Measurements from ENCODE around the gene OR52W1.

The OR52W1 gene, protein sequence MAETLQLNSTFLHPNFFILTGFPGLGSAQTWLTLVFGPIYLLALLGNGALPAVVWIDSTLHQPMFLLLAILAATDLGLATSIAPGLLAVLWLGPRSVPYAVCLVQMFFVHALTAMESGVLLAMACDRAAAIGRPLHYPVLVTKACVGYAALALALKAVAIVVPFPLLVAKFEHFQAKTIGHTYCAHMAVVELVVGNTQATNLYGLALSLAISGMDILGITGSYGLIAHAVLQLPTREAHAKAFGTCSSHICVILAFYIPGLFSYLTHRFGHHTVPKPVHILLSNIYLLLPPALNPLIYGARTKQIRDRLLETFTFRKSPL
- long read RNA-seq, donor 1: 0 reads
- long read RNA-seq, donor 2: 0 reads
- long read RNA-seq, donor 3: 0 reads
- long read RNA-seq, donor 4: 0 reads
- long read RNA-seq, donor 5: 0 reads
- long read RNA-seq, donor 6: 0 reads
- long read RNA-seq, donor 7: 0 reads
- long read RNA-seq, donor 8: 0 reads

DNA sequence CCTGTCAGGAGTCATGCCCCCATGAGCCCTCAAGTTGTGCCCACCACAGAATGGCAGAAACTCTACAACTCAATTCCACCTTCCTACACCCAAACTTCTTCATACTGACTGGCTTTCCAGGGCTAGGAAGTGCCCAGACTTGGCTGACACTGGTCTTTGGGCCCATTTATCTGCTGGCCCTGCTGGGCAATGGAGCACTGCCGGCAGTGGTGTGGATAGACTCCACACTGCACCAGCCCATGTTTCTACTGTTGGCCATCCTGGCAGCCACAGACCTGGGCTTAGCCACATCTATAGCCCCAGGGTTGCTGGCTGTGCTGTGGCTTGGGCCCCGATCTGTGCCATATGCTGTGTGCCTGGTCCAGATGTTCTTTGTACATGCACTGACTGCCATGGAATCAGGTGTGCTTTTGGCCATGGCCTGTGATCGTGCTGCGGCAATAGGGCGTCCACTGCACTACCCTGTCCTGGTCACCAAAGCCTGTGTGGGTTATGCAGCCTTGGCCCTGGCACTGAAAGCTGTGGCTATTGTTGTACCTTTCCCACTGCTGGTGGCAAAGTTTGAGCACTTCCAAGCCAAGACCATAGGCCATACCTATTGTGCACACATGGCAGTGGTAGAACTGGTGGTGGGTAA, at the start of gene OR52W1:
Gene OR52W1, plus strand, starts transcription at position 51 of the 637 bp plus-strand sequence. Its CDS starts 0 bp downstream, at position 51.
- DNase-seq: no peak

DNA sequence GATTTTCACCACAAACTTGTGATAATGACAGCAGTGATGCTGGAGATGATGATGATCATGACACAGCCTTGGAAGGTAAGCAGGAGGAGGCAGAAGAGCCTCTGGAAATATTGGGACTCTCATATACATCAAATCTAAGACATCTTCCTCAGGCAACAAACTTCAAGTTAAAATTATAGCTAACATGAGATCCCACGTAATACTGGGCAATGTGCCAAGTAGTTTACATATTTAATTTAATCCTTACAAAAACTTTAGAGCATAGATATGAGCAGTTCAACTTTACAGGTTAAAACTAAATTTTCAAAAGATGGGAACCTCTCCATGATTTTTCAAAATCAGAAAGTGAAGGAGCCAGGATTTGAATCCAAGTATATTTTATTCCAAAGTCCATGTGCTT, 47.9 kb upstream of the OR52W1 start:
- no peak for DNase-seq

DNA sequence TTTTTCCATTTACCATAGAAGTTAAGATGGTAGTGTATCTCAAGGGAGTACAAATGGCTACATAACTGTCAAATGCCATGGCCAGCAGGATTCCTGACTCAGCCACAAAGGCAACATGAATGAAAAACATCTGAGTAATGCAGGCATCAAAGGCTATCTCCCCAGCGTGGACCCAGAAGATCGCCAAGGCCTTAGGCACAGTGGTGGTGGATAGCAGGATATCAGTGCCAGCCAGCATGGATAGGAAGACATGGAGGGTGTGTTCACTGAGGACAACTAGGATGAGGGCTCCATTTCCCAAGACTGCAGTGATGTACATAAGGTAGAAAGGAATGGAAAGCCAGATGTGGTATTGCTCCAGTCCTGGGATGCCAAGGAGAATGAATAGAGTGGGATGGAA, 46.9 kb upstream of the OR52W1 start:
- DNase-seq: no peak

DNA sequence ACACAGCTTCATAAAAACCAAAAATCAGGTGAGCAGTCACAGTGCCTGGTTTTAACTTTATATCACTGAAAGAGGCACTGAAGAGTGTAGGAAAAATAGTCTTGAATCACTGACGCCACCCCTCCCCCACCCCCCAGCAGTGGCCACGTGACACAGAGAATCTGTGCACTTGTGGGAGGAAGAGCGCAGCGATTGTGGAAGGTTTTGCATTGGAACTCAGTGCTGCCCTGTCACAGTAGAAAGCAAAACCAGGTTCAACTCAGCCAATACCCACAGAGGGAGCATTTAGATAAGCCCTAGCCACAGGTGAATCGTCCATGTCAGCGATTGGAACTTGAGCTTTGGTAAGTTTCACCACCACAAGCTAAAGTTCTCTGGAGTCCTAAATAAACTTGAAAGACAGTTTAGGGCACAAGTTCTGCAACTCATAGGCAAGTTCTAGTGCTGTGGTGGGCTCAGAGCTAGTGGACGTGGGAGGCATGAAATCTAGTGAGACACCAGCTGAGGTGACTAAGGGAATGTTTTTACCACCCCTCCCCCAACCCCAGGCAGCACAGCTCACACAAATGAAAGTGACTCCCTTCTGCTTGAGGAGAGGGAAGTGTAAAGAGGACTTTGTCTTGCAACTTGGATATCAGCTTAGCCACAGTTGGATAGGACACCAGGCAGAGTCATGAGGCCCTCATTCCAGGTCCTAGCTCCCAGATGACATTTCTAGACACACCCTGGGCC, 42.2 kb upstream of the OR52W1 start:
- no peak for DNase-seq

- no peak for DNase-seq
Measured at GRCh38 chr11:6170226-6170625, 28.8 kb upstream of the OR52W1 start, which contains the start of gene OR52B2. Gene OR52B2, minus strand, starts transcription at chr11:6170326. Its CDS starts 0 bp downstream, at chr11:6170326.

DNA sequence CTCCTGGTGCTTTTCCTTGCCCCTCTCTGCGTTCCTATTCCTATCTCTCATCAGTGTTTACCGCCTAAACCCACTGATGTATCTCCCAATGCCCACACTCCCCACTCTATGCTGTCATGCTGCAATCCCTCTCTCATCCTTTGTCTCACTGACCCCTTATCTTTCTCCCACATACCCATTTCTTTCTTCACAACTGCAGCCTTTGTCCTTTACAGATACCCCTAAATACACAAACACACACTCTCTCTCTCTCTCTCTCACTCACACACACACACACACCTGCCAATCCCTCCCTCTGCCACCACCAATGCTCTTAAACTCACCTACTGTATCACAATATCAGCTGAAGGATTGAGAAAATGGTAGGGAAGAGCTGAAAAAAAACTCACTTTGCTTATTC, 23.6 kb upstream of the OR52W1 start:
- no peak for DNase-seq

GRCh38 chr11:6191742-6192141, 7.3 kb upstream of the OR52W1 start:
- no peak for DNase-seq

DNA sequence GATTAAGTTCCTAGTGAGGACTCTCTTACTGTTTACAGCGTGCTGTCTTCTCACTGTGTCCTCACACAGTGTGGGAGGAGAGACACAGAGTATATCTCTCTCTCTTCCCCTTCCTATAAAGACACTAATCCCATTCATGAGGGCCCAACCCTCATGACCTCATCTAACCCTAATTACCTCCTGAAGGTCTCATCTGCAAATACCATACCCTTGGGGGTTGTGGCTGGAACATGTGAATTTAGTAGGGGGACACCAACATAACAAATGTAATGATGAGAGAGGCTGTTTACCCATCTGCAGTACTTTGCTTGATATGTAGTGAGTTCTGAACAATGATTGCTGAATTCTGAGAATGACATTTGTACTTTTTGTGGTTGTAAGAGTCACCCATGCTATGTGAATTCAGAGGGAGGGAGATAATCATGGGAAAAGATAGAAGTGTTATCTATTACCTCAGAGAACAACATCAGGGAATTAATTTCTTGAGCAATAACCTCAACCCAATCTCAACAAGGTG, 4.9 kb upstream of the OR52W1 start:
- no peak for DNase-seq

DNA sequence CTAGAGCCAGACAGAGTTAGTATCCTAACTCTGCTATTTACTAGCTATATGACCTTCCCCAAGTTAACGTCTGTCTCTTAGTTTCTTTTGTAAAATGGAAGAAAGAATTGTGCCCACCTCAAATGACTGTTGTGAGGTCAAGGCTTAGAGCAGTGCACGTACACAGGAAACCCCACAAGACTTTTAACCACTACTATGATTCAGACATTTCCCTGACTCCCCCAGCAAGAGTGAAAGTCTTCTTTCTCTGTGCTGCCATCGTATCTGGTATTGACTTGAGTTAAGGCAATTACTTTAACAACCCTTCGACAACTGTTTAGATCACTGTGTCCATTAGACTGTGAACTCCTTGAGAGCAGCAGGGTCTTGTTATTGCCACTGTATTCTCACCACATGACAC, 2.6 kb upstream of the OR52W1 start:
- no peak for DNase-seq

DNA sequence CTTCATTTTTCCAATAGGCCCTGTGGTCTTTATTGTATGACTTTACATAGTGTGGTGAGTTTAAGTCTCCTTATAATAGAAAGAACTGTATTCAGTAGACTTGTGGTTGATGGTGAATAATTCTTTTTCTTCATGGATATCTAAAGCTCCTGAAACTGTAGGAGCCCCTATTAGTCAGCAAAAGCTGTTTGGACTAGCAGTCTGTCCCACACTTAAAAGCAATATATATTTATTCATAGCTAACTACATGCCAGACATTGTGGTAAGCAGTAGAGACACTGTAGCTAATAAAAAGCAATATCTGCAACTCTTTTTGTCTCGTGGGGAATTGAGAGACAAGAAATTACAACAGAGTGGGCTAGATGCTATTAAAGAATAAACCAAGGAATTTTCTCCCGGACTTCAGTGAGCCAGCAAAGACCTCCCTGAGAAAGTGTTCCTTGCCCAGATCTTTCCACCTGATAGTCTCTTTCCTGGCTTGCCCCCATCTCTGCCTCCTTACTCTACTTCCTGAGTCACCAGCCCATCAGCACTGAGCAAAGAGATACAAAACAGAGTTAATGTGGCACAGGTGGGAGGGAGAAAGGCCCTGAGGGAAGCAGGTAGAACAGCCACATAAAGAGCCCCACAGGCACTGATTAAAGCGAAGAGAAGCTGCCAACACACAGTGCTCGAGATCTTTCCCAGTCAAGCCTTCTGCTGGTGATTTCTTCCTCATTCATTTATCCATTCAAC, 1.4 kb upstream of the OR52W1 start:
- DNase-seq: no peak

DNA sequence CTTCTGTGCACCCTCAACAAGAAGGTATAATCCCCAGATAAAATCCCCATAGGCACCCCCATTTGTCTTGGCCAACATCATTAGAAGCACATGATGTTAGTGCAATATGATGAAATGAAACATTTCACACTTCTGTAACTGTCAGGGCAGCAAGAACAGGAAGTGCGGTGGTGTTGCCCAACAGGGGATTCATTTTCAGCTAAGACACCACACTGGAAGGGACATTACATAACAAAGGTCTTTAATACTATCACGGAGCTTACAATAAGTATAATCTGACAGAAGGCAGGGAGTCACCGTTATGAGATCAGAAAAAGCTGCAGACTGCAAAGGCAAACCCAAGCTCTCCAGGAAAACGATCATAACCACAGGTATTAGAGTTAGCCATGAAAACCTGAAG, 2.0 kb downstream of the OR52W1 start:
- DNase-seq: no peak

DNA sequence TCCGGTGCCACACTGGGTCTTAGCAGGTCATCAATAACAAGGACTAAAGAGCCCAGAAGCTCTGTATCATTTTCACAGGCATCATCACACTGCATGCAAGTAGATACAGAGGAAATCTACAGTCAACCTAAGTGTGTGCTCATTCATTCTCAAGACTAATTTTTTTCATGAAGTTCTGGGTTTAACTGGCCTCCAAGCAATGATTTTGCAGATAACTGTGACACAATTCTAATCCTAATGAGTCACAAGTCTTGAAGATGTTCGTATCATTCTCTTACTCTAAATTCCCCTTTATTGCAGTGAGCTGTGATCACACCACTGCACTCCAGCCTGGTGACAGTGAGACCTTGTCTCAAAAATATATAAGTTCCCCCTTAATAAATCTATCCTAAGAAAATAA, 2.5 kb downstream of the OR52W1 start:
- DNase-seq: no peak

GRCh38 chr11:6202041-6202440, 3.0 kb downstream of the OR52W1 start:
- DNase-seq: no peak

DNA sequence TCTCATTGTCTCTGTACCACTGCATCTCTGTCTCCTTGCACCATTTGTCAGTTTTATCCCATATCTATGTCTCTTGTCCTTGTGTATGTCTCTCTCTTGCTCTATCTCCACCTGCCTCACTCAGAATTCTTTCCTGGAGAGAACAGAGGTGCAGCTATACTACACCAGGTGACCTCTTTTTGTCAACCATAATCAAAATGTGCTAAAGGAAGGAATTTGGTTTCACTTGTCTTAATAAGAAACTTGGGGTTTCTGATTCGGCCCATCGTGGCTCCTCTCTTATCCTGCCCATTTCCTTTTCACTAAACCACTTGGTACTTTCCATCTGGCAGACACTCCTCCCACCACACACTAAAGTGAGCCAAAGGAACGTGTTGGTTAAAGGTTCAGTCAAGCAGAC, 4.3 kb downstream of the OR52W1 start:
- no peak for DNase-seq

GRCh38 chr11:6204706-6205105, 5.7 kb downstream of the OR52W1 start:
- DNase-seq: no peak

GRCh38 chr11:6205366-6205765, 6.3 kb downstream of the OR52W1 start, which contains the start of gene C11orf42:
Gene C11orf42, plus strand, starts transcription at chr11:6205557. Its CDS starts 59 bp downstream, at chr11:6205616.
- no peak for DNase-seq

GRCh38 chr11:6206456-6207180, 7.6 kb downstream of the OR52W1 start:
- DNase-seq: no peak

- DNase-seq: no peak
Measured at GRCh38 chr11:6209801-6210200, 10.8 kb downstream of the OR52W1 start.

DNA sequence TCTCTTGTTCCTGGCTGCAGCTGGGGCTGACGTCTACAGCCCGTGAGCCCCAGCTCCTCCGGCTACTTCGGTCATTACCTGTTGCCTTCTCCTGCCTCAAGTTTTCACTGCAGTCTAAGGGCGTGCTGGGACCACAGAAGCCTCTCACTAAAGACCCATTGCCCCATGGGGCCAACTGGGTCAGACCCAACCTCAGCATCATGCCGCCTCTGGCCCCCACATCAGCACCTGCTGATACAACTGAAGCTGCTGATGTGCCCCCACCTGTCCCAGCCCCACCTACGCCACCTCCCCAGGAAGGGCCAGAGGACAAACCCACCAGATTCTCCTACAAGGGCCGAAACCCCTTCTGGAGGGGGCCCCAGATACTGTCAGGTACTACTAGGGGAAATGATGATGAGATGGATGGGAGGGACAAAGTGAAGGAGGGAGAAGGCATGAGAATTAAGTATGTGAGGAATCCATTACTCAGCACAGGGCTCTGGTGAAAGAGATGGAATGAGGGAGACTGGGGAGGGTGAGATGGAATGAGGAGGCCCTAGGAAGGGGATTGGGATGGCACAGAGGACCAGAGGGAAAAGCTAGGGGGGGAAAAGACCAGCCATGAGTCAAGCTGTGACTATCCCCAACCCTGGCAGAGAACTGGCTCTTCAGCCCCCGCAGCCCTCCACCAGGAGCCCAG, 11.4 kb downstream of the OR52W1 start:
- no peak for DNase-seq

GRCh38 chr11:6214530-6214929, 15.5 kb downstream of the OR52W1 start:
- no peak for DNase-seq

DNA sequence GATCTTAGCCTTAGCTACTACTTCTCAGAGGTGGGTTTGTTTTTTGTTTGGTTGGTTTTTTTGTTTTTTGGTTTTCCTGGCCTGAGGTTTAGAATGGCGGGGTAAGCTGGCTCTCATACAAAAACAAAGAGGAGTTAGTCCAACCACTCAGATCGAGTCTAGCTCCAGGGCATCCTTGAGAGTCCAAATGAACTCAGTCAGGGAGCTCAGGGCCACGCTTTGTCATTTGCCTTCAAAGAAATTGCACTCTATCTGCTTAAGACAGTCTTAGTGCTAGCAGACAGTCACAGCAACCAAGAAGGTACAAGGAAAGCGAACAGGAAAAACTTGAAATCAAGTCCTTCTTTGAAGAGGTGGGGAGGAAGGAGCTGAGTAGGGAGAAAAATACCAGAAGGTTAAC, 17.5 kb downstream of the OR52W1 start:
- no peak for DNase-seq
